Pancreas (tissue), 10 donors: ENCODE results near the gene NWD2. TPM values are rescaled to one million over a fixed set of nuclear protein-coding genes. Genes with fewer than 3 reads are reported as not detected.

Source experiments
- ATAC-seq, 4 donors: fragments of 200-7000 bp; cut with Tn5 transposase; one replicate each; pipeline versions ENCODE4 v1.8.0 to v1.9.1; 2020; ENCODE audit warnings: mild to moderate bottlenecking in 4 of 4, moderate library complexity in 4 of 4
- DNase-seq, 6 donors: peaks; one replicate each; pipeline ENCODE4 v3.0.0-alpha.2; 2020
- FAIRE-seq: peaks from 2 replicates; lab custom pipeline; 2012; peaks lifted over from hg19 to GRCh38; lab: Jason Lieb, UNC
- H3K27ac ChIP-seq, 4 donors: fragments of 200-600 bp; sonication (generic); 1 replicate in 3 of 4; 2 replicates in 1 of 4; pipeline versions ENCODE4 v1.5.0 to v1.8.0; 2020
- H3K27me3 ChIP-seq, 4 donors: fragments of 200-600 bp; one replicate each; pipeline ENCODE4 v1.8.0; 2021
- H3K36me3 ChIP-seq, 3 donors: fragments of 200-600 bp; sonication (generic) in 1 of 3; one replicate each; pipeline versions ENCODE4 v1.5.0 to v1.8.0; 2020 to 2021
- H3K4me1 ChIP-seq, 3 donors: fragments of 200-600 bp; one replicate each; pipeline ENCODE4 v1.8.0; 2021
- H3K4me3 ChIP-seq, 4 donors: fragments of 200-600 bp; sonication (generic) in 2 of 4; one replicate each; pipeline versions ENCODE4 v1.5.0 to v1.8.0; 2020 to 2021
- H3K9me3 ChIP-seq, 4 donors: fragments of 200-600 bp; one replicate each; pipeline ENCODE4 v1.8.0; 2021
- WGBS, 2 donors: extraction: QIAGEN DNeasy Blood & Tissue Kit; methylation state at CpG; one replicate each; pipeline ENCODE4 v1.1.7; 2013; 5-methylcytosine and 5-hydroxymethylcytosine counted together
- intact Hi-C, 3 donors: fragments of 100-400 bp; cut with DNase I; formaldehyde crosslinking; loops; one replicate each; pipeline versions ENCODE4 v1.11.1 to v1.14.2; 2022
- polyA plus RNA-seq, 2 donors: library from polyadenylated mRNA; stranded (reverse); fragments of 200-250 nt; gene quantifications; one replicate each; pipeline ENCODE4 v1.2.3, GENCODE V29; 2013
- total RNA-seq, 6 donors: library from RNA; stranded (reverse); fragmentation: NEBNext Ultra II Directional in 4 of 6; extraction: Animal tissue kit (Norgen Biotek cat#: 25700) in 4 of 6; gene quantifications; one replicate each; pipeline versions ENCODE4 v1.2.1 to v1.2.4, GENCODE V29; 2021 to 2023
- TF ChIP-seq, protein P1 (sequence below), 4 donors: fragments of 200-600 bp; sonication (generic) in 3 of 4; IDR thresholded peaks; one replicate each; pipeline versions ENCODE4 v1.5.0 to v1.8.0; 2021; ENCODE audit warnings: antibody characterized with exemption in 4 of 4
- donor health status: healthy with polysubstance abuse.
- donor health status: DM: no; HTN: no; CAD: no; lungs with moderate emphysema.
- donor health status: DM: no; HTN: no; CAD: no.
- donor health status: control.
- donor health status: control.
- donor health status: Bipolar disorder and iron deficiency.
- donor health status: DM: yes; HTN: yes; CAD: no.
- donor health status: DM: no; HTN: no; CAD: no.
- donor health status: DM: no; HTN: no; CAD: no.
- donor health status: DM: yes; HTN: yes; CAD: no.

Gene NWD2
- total and polyA plus RNA-seq, 8 donors = under 0.01 to 0.22 (median 0.09) TPM; not detected in 1

DNA sequence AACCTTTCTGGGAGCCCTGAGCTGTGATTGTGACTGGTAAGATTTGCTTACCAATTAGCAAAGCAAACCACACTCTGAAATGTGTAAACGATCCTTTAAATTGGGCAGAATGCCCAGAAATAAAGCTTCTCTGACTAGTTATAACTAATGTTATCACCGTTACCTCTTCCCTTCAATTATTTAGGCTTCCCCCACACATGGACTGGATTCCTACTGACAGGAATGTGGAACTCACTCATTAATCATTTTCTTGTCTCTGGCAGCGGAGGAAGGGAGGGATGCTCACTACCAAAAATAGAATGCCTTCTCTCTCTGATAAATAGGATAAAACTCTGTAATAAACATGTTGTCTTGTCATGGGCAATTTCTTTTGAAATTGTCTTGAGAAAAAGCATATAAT lies 25.3 kb upstream of the NWD2 start:
- Histone ChIP-seq H3K4me1 (no peaks in the 10 kb centered on the region), H3K9me3 (no peaks in the 10 kb centered on the region), H3K4me3 (no peak overlapping the region), H3K36me3 (no peaks in the 10 kb centered on the region), H3K27ac (no peak overlapping the region), H3K27me3 (no peaks in the 10 kb centered on the region)
- no peak for ATAC-seq
- TF ChIP-seq, protein P1, sequence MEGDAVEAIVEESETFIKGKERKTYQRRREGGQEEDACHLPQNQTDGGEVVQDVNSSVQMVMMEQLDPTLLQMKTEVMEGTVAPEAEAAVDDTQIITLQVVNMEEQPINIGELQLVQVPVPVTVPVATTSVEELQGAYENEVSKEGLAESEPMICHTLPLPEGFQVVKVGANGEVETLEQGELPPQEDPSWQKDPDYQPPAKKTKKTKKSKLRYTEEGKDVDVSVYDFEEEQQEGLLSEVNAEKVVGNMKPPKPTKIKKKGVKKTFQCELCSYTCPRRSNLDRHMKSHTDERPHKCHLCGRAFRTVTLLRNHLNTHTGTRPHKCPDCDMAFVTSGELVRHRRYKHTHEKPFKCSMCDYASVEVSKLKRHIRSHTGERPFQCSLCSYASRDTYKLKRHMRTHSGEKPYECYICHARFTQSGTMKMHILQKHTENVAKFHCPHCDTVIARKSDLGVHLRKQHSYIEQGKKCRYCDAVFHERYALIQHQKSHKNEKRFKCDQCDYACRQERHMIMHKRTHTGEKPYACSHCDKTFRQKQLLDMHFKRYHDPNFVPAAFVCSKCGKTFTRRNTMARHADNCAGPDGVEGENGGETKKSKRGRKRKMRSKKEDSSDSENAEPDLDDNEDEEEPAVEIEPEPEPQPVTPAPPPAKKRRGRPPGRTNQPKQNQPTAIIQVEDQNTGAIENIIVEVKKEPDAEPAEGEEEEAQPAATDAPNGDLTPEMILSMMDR (IDR thresholded peaks at IDR 0.05) = no peak
- intact Hi-C loops = no loop called here
- 1 to 8% methylated on average over 3 of the region's 3 CpGs for WGBS, 2 donors
- no peak for FAIRE-seq
- no peak for DNase-seq

DNA sequence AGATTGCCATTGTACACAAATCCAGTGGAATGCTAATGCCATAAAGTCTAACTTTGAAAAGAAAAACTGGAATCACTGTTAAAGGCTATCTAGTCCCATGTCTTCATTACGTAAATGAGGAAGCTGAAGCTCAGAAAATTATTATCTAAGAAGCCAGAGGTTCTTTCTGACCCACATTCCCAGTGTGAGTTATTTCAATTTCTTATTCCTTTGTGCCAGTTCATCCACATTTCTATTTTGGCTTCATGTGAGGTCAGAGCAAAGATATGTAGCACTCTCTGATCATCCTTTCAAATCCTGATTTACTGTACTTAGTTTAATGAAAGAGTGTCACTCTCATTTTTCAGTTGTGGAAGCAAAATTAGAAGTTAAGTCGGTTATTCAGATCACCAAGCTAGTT lies 24.6 kb upstream of the NWD2 start:
- Histone ChIP-seq H3K27ac (no peak overlapping the region), H3K4me3 (no peak overlapping the region), H3K4me1 (no peaks in the 10 kb centered on the region), H3K9me3 (no peaks in the 10 kb centered on the region), H3K36me3 (no peaks in the 10 kb centered on the region), H3K27me3 (no peaks in the 10 kb centered on the region)
- intact Hi-C loops = no loop called here
- no peak for DNase-seq
- ATAC-seq = no peak
- 47 to 66% methylated on average over 2 of the region's 2 CpGs for WGBS, 2 donors
- no peak for FAIRE-seq
- TF ChIP-seq, protein P1 (IDR thresholded peaks at IDR 0.05) = no peak

DNA sequence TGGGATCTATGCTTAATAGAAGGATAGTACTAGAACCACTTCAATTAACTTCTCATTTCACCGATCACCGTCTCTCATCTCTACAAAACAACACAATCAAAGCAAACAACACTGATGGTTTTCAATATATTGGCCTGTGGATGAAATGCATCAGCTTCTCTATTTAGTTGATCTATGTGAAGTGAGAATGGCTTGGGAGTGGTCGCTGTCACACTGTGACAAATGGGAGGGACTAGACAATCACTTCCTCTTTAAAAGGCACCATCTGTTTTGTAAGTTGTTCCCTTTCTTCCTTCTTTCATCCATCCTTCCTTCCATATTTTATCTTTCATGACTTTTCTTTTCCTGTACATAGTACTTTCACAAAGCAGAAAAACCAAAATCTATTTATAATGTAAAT lies 23.9 kb upstream of the NWD2 start:
- intact Hi-C loops = no loop called here
- no peak for DNase-seq
- TF ChIP-seq, protein P1 (IDR thresholded peaks at IDR 0.05) = no peak
- Histone ChIP-seq H3K27me3 (no peaks in the 10 kb centered on the region), H3K27ac (no peak overlapping the region), H3K4me1 (no peaks in the 10 kb centered on the region), H3K36me3 (no peaks in the 10 kb centered on the region), H3K4me3 (no peak overlapping the region), H3K9me3 (no peaks in the 10 kb centered on the region)
- no peak for FAIRE-seq
- 73 to 74% methylated on average over 3 of the region's 3 CpGs for WGBS, 2 donors
- ATAC-seq = no peak

DNA sequence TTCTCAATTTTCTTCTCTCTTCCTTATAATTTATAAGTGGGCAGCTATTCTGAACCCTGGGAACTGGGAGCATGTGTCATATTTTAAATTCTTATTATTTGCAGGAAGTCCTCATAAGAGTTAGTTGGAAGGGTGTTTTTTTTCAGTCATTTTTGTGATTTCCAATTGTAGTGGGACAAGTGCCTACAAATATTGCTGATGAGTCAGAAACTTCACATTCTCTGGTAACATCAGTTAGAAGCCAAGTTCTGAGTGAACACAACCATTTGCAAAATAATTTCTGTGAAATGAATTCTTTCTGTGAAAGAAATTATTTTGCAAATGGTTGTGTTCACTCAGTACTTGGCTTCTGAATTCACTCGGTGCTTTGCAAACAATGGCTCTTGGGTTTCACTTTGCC lies 20.8 kb upstream of the NWD2 start:
- H3K27ac ChIP-seq = no peak overlapping the region
- TF ChIP-seq, protein P1 (IDR thresholded peaks at IDR 0.05) = no peak
- H3K9me3 ChIP-seq = no peaks in the 10 kb centered on the region
- H3K27me3 ChIP-seq = no peaks in the 10 kb centered on the region
- ATAC-seq = no peak
- no peak overlapping the region for H3K4me3 ChIP-seq
- intact Hi-C loops = no loop called here
- DNase-seq = no peak
- no peaks in the 10 kb centered on the region for H3K4me1 ChIP-seq
- H3K36me3 ChIP-seq = no peaks in the 10 kb centered on the region
- WGBS, 2 donors = 50 to 63% methylated on average over 1 of the region's 1 CpG
- FAIRE-seq = no peak

DNA sequence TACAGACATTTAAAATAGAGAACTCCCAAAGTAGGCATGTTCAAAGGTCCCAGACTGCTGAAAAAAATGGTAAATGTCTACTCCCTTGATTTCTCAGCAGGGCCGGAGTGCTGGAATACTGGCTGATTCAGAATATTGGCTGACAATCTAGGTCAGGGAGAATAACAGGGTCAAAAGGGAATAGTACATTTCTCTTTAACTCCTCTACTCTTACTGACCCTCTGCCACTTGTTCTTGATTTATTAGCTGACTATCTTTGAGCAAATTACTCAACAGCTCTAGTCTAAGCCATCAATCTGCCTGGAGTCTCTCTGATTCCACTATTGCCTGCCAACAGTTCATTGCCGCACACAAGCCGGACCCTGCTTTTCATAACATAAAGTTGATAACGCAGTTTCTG lies 19.7 kb upstream of the NWD2 start:
- H3K4me3 ChIP-seq = no peak overlapping the region
- DNase-seq = no peak
- H3K27me3 ChIP-seq = no peaks in the 10 kb centered on the region
- 58 to 68% methylated on average over 4 of the region's 4 CpGs for WGBS, 2 donors
- ATAC-seq = peak in 1 of 4 donors; percentile 35
- no peaks in the 10 kb centered on the region for H3K9me3 ChIP-seq
- intact Hi-C loops = no loop called here
- no peaks in the 10 kb centered on the region for H3K36me3 ChIP-seq
- TF ChIP-seq, protein P1 (IDR thresholded peaks at IDR 0.05) = no peak
- no peak overlapping the region for H3K27ac ChIP-seq
- FAIRE-seq = no peak
- H3K4me1 ChIP-seq = no peaks in the 10 kb centered on the region
